Measurements from ENCODE around the gene RNF168. TPM values are rescaled to one million over a fixed set of nuclear protein-coding genes. Genes with fewer than 3 reads are reported as not detected.

Gene RNF168
- polyA plus RNA-seq, 3 donors: 4.4 to 6.9 (median 6.7) TPM

- WGBS (ENCODE audit: insufficient coverage): no CpG with 5 or more reads among the region's 6 CpGs
- TF ChIP-seq CTCF (IDR thresholded peaks at IDR 0.05): no peak
- Histone ChIP-seq H3K9me3 (replicated peaks in 1 of 2; ENCODE audit: control insufficient read depth in 1 of 2, insufficient read depth in 1 of 2, low read length in 2 of 2) (no peaks in the 10 kb centered on the region), H3K4me2 (replicated peaks; ENCODE audit: extremely low read depth, low read length, poor library complexity, severe bottlenecking) (no peak overlapping the region), H3K4me1 (ENCODE audit: control insufficient read depth in 1 of 2, insufficient read depth in 2 of 2, low read length in 2 of 2) (no peaks in the 10 kb centered on the region), H3K9ac (ENCODE audit: insufficient read depth, low read length, poor library complexity, severe bottlenecking) (no peak overlapping the region), H4K20me1 (ENCODE audit: insufficient read depth, low read length) (no peaks in the 10 kb centered on the region), H3K79me2 (ENCODE audit: insufficient read depth, low read length) (no peaks in the 10 kb centered on the region), H3K27me3 (ENCODE audit: control insufficient read depth in 2 of 2, insufficient read depth in 2 of 2, low read length in 2 of 2) (no peaks in the 10 kb centered on the region), H3K4me3 (replicated peaks in 1 of 3; ENCODE audit: low read depth in 2 of 3, low read length in 3 of 3) (no peak overlapping the region), H3K27ac (ENCODE audit: low read depth in 1 of 2, low read length in 2 of 2) (no peak overlapping the region), H3K36me3 (replicated peaks in 1 of 2; ENCODE audit: control insufficient read depth in 1 of 2, insufficient read depth in 2 of 2, low read length in 2 of 2) (no peaks in the 10 kb centered on the region), H2AFZ (ENCODE audit: insufficient read depth, low read depth, low read length, poor library complexity, severe bottlenecking) (no peak overlapping the region)
- Mint-ChIP-seq H3K36me3 (no peaks in the 10 kb centered on the region), H3K27me3 (ENCODE audit: low read depth in 3 of 3) (peaks cover 0 to 1% (median 0%) of the 10 kb centered on the region in 3 donors), H3K9me3 (peaks cover 0 to 3% (median 0%) of the 10 kb centered on the region in 7 donors), H3K4me3 (no peak overlapping the region), H3K27ac (no peak overlapping the region), H3K4me1 (peaks cover 1% of the 10 kb centered on the region)
- no peak for DNase-seq
- intact Hi-C loops (cut with micrococcal nuclease): no loop called here
Observed at GRCh38 chr3:196541684-196542445, 38.3 kb upstream of the RNF168 start.

GRCh38 chr3:196537319-196537984 lies 33.9 kb upstream of the RNF168 start:
- H3K36me3 Mint-ChIP-seq: no peaks in the 10 kb centered on the region
- Histone ChIP-seq H3K9me3 (replicated peaks in 1 of 2; ENCODE audit: control insufficient read depth in 1 of 2, insufficient read depth in 1 of 2, low read length in 2 of 2) (no peaks in the 10 kb centered on the region), H3K79me2 (ENCODE audit: insufficient read depth, low read length) (no peaks in the 10 kb centered on the region), H3K36me3 (replicated peaks in 1 of 2; ENCODE audit: control insufficient read depth in 1 of 2, insufficient read depth in 2 of 2, low read length in 2 of 2) (no peaks in the 10 kb centered on the region), H3K4me2 (replicated peaks; ENCODE audit: extremely low read depth, low read length, poor library complexity, severe bottlenecking) (no peak overlapping the region), H3K4me3 (replicated peaks in 1 of 3; ENCODE audit: low read depth in 2 of 3, low read length in 3 of 3) (no peak overlapping the region), H3K4me1 (ENCODE audit: control insufficient read depth in 1 of 2, insufficient read depth in 2 of 2, low read length in 2 of 2) (no peaks in the 10 kb centered on the region), H3K9ac (ENCODE audit: insufficient read depth, low read length, poor library complexity, severe bottlenecking) (no peak overlapping the region), H3K27ac (ENCODE audit: low read depth in 1 of 2, low read length in 2 of 2) (no peak overlapping the region), H4K20me1 (ENCODE audit: insufficient read depth, low read length) (no peaks in the 10 kb centered on the region), H2AFZ (ENCODE audit: insufficient read depth, low read depth, low read length, poor library complexity, severe bottlenecking) (no peak overlapping the region), H3K27me3 (ENCODE audit: control insufficient read depth in 2 of 2, insufficient read depth in 2 of 2, low read length in 2 of 2) (no peaks in the 10 kb centered on the region)
- H3K27me3 Mint-ChIP-seq (ENCODE audit: low read depth in 3 of 3): peaks cover 0 to 5% (median 4%) of the 10 kb centered on the region in 3 donors
- H3K4me1 Mint-ChIP-seq: peaks cover 1% of the 10 kb centered on the region
- 68% methylated on average over 8 of the region's 18 CpGs for WGBS (ENCODE audit: insufficient coverage)
- H3K4me3 Mint-ChIP-seq: no peak overlapping the region
- peaks cover 0 to 2% (median 0%) of the 10 kb centered on the region in 7 donors for H3K9me3 Mint-ChIP-seq
- DNase-seq: peak; percentile 14 to 43 (median 26)
- TF ChIP-seq CTCF (IDR thresholded peaks at IDR 0.05): peak; percentile 82
- intact Hi-C loops (cut with micrococcal nuclease): no loop called here
- H3K27ac Mint-ChIP-seq: peak overlapping the region in 2 of 7 donors; percentile 2 to 31

Data from CD14-positive monocyte (primary cell).